Natural killer cell (primary cell): Measurements from ENCODE around the gene INSIG1. TPM values are rescaled to one million over a fixed set of nuclear protein-coding genes. Genes with fewer than 3 reads are reported as not detected.

Source experiments
- ATAC-seq, 3 donors: fragments of 150-1000 bp in 2 of 3; fragments of 200-7000 bp in 1 of 3; cut with Tn5 transposase; 1 replicate in 1 of 3; 2 replicates in 2 of 3; pipeline ENCODE4 v1.10.0; 2021; ENCODE audit warnings: mild to moderate bottlenecking in 2 of 3, moderate library complexity in 2 of 3
- DNase-seq, 2 donors: peaks; one replicate each; pipeline versions ENCODE4 v3.0.0 to v3.0.0-alpha.2; 2013 to 2021; ENCODE audit warnings: mixed read lengths in 1 of 2
- H3K27ac ChIP-seq: one replicate; pipeline ENCODE4 v1.5.1; 2013; ENCODE audit warnings: mild to moderate bottlenecking, low read length
- H3K27me3 ChIP-seq: one replicate; pipeline ENCODE4 v1.6.1; 2013; ENCODE audit warnings: low read length; ENCODE audit not compliant: control insufficient read depth, insufficient read depth
- H3K36me3 ChIP-seq: one replicate; pipeline ENCODE4 v1.6.1; 2013; ENCODE audit warnings: low read length; ENCODE audit not compliant: control insufficient read depth, insufficient read depth
- H3K4me1 ChIP-seq: one replicate; pipeline ENCODE4 v1.6.1; 2013; ENCODE audit warnings: low read length; ENCODE audit not compliant: control insufficient read depth, insufficient read depth
- H3K4me3 ChIP-seq: one replicate; pipeline ENCODE4 v1.5.1; 2013; ENCODE audit warnings: low read length
- H3K9me3 ChIP-seq: one replicate; pipeline ENCODE4 v1.6.1; 2013; ENCODE audit warnings: low read length; ENCODE audit not compliant: control insufficient read depth, insufficient read depth
- H3K27ac Mint-ChIP-seq, 2 donors: one replicate each; pipeline ENCODE4 v1.8.0; 2022; ENCODE audit warnings: mild to moderate bottlenecking in 2 of 2, mixed read lengths in 2 of 2, moderate library complexity in 1 of 2
- H3K27me3 Mint-ChIP-seq, 2 donors: one replicate each; pipeline ENCODE4 v1.8.0; 2022; ENCODE audit warnings: low read depth in 2 of 2, mixed read lengths in 2 of 2
- H3K36me3 Mint-ChIP-seq: one replicate; pipeline ENCODE4 v1.8.0; 2022; ENCODE audit warnings: mixed read lengths
- H3K4me1 Mint-ChIP-seq, 2 donors: one replicate each; pipeline ENCODE4 v1.8.0; 2022; ENCODE audit warnings: mixed read lengths in 2 of 2
- H3K4me3 Mint-ChIP-seq: one replicate; pipeline ENCODE4 v1.8.0; 2022; ENCODE audit warnings: mild to moderate bottlenecking, moderate library complexity, mixed read lengths
- H3K9me3 Mint-ChIP-seq, 2 donors: one replicate each; pipeline ENCODE4 v1.8.0; 2022; ENCODE audit warnings: mixed read lengths in 2 of 2
- WGBS: methylation state at CpG from one replicate; pipeline ENCODE4 v1.1.7; 2013; ENCODE audit warnings: missing lambda C conversion rate; ENCODE audit not compliant: insufficient coverage; 5-methylcytosine and 5-hydroxymethylcytosine counted together
- intact Hi-C: fragments of 100-400 bp; cut with micrococcal nuclease; formaldehyde crosslinking; loops from one replicate; pipeline ENCODE4 v1.14.2; 2022
- total RNA-seq, 4 donors: library from RNA; stranded (reverse); fragments of 120-200 nt in 1 of 4; gene quantifications; one replicate each; pipeline versions ENCODE4 v1.2.3 to v1.2.4, GENCODE V29; 2013 to 2022
- TF ChIP-seq, protein P1 (sequence below): fragments of 200-600 bp; IDR thresholded peaks from one replicate; pipeline ENCODE4 v1.8.0; 2022; ENCODE audit warnings: antibody characterized with exemption

Gene INSIG1
- total RNA-seq, 3 donors from 2014 or later (not counting 1 experiment from before 2014, with no cell fraction given), result 66.7 to 115 (median 84.5) TPM

DNA sequence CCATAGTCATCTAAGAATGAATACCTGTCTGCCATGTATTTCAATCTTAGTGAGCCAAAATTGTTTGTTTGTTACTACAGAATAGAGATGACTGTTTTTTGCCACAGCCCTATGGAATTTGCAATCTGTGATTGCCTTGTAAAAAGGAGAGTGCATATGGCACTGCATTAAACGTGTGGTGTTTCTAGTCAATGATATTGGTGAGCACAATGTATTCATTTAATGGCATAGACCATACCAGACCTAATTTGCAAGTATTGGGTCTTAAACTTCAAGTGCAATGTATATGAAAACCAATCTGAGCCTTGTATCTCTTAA, 11.3 kb downstream of the INSIG1 start:
- intact Hi-C loops, result no loop called here
- H3K27ac ChIP-seq, result no peak overlapping the region
- DNase-seq, result no peak
- ATAC-seq, result no peak
- no peaks in the 10 kb centered on the region for H3K9me3 Mint-ChIP-seq
- H3K27ac Mint-ChIP-seq, result peak overlapping the region in 1 of 2 donors; percentile 48
- H3K36me3 Mint-ChIP-seq, result peaks cover 18% of the 10 kb centered on the region
- no peaks in the 10 kb centered on the region for H3K27me3 Mint-ChIP-seq
- no peaks in the 10 kb centered on the region for H3K9me3 ChIP-seq
- H3K4me3 ChIP-seq, result no peak overlapping the region
- H3K4me1 Mint-ChIP-seq, result peaks cover 6 to 13% of the 10 kb centered on the region in 2 donors
- no peak overlapping the region for H3K4me3 Mint-ChIP-seq
- 92% methylated on average over 1 of the region's 1 CpG for WGBS
- TF ChIP-seq, protein P1, sequence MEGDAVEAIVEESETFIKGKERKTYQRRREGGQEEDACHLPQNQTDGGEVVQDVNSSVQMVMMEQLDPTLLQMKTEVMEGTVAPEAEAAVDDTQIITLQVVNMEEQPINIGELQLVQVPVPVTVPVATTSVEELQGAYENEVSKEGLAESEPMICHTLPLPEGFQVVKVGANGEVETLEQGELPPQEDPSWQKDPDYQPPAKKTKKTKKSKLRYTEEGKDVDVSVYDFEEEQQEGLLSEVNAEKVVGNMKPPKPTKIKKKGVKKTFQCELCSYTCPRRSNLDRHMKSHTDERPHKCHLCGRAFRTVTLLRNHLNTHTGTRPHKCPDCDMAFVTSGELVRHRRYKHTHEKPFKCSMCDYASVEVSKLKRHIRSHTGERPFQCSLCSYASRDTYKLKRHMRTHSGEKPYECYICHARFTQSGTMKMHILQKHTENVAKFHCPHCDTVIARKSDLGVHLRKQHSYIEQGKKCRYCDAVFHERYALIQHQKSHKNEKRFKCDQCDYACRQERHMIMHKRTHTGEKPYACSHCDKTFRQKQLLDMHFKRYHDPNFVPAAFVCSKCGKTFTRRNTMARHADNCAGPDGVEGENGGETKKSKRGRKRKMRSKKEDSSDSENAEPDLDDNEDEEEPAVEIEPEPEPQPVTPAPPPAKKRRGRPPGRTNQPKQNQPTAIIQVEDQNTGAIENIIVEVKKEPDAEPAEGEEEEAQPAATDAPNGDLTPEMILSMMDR, result no peak
- no peaks in the 10 kb centered on the region for H3K27me3 ChIP-seq
- H3K36me3 ChIP-seq, result peaks cover 54% of the 10 kb centered on the region
- H3K4me1 ChIP-seq, result peaks cover 4% of the 10 kb centered on the region

DNA sequence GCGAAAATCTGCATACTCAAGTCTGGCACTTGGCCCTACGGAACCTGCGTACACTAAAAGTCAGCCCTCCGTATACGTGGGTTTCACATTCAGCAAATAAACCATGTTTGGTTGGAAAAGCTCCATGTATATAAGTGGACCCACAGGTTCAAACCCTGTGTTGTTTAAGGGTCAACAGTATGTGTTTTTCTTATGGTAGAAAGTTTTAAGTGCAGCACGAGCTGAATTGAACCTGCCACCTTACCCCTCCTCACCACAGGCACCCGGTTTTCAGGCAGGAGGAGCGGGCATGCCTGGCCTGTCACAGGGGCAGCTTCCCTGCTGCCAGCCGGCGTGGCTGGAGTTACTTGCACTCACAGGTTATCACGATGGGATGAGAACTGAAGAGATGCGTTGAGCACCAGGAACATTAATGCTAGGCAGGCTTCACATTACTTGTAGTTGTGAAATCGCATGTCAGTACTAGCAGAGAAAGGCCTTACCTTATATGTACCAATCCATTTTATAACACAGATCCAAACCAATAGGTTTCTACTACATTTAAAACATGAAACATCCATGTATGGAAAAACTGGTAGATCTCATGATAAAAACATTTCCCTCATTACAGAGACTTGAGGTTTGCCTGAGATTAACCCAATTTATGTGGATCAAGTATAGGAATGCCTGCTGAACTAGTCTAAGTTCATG, 12.9 kb downstream of the INSIG1 start:
- peaks cover 6 to 7% of the 10 kb centered on the region in 2 donors for H3K4me1 Mint-ChIP-seq
- H3K27me3 ChIP-seq, result no peaks in the 10 kb centered on the region
- peak overlapping the region in 1 of 2 donors; percentile 31 for H3K27ac Mint-ChIP-seq
- H3K9me3 ChIP-seq, result no peaks in the 10 kb centered on the region
- ATAC-seq (no peak), DNase-seq (no peak)
- 94% methylated on average over 12 of the region's 13 CpGs for WGBS
- peaks cover 4% of the 10 kb centered on the region for H3K4me1 ChIP-seq
- H3K36me3 Mint-ChIP-seq, result peaks cover 18% of the 10 kb centered on the region
- no peaks in the 10 kb centered on the region for H3K27me3 Mint-ChIP-seq
- no peak overlapping the region for H3K27ac ChIP-seq
- TF ChIP-seq, protein P1, result no peak
- H3K9me3 Mint-ChIP-seq, result no peaks in the 10 kb centered on the region
- H3K4me3 ChIP-seq, result no peak overlapping the region
- intact Hi-C loops, result no loop called here
- peaks cover 42% of the 10 kb centered on the region for H3K36me3 ChIP-seq
- H3K4me3 Mint-ChIP-seq, result no peak overlapping the region

GRCh38 chr7:155311826-155312537, 14.3 kb downstream of the INSIG1 start:
- no peaks in the 10 kb centered on the region for H3K4me1 ChIP-seq
- no peaks in the 10 kb centered on the region for H3K9me3 Mint-ChIP-seq
- 88% methylated on average over 8 of the region's 8 CpGs for WGBS
- no peak overlapping the region for H3K4me3 ChIP-seq
- intact Hi-C loops, result no loop called here
- DNase-seq (no peak), ATAC-seq (no peak)
- no peak overlapping the region for H3K27ac ChIP-seq
- TF ChIP-seq, protein P1, result no peak
- no peaks in the 10 kb centered on the region for H3K27me3 ChIP-seq
- no peak overlapping the region for H3K4me3 Mint-ChIP-seq
- no peaks in the 10 kb centered on the region for H3K27me3 Mint-ChIP-seq
- H3K27ac Mint-ChIP-seq, result peak overlapping the region; percentile 25 to 59
- H3K36me3 ChIP-seq, result peaks cover 35% of the 10 kb centered on the region
- no peaks in the 10 kb centered on the region for H3K9me3 ChIP-seq
- H3K36me3 Mint-ChIP-seq, result peaks cover 18% of the 10 kb centered on the region
- H3K4me1 Mint-ChIP-seq, result peaks cover 4 to 5% of the 10 kb centered on the region in 2 donors
